ENCODE data around the gene ZNF543.
"Not testable (repeated sequence)": the region's sequence is repeated elsewhere in the genome, so short reads cannot be mapped to it uniquely, and the experiment has no call there.

Gene ZNF543

GRCh38 chr19:57321751-57322150, 1.5 kb downstream of the ZNF543 start:
- no peak for DNase-seq

- DNase-seq, result no peak
Measured at GRCh38 chr19:57324992-57325391, 4.7 kb downstream of the ZNF543 start.

GRCh38 chr19:57327993-57328392, 7.7 kb downstream of the ZNF543 start:
- DNase-seq, result no peak

GRCh38 chr19:57334191-57334590, 13.9 kb downstream of the ZNF543 start:
- DNase-seq, result no peak

- DNase-seq, result no peak
Measured at GRCh38 chr19:57338877-57339276, 18.6 kb downstream of the ZNF543 start.

GRCh38 chr19:57342582-57342981, 22.3 kb downstream of the ZNF543 start:
- no peak for DNase-seq

- DNase-seq, result no peak
Measured at GRCh38 chr19:57348136-57348535, 27.9 kb downstream of the ZNF543 start.

- DNase-seq, result peak; percentile 83
Measured at GRCh38 chr19:57350877-57351805, 30.9 kb downstream of the ZNF543 start, which contains the start of gene ZNF304. ZNF304 (plus strand) TSS chr19:57351271; CDS start chr19:57351665, 394 bp downstream.

- no peak for DNase-seq
Measured at GRCh38 chr19:57351867-57352266, 31.6 kb downstream of the ZNF543 start.

GRCh38 chr19:57355916-57356315, 35.6 kb downstream of the ZNF543 start:
- no peak for DNase-seq

- no peak for DNase-seq
Measured at GRCh38 chr19:57357406-57357805, 37.1 kb downstream of the ZNF543 start.

GRCh38 chr19:57359300-57359699, 39.0 kb downstream of the ZNF543 start:
- no peak for DNase-seq

GRCh38 chr19:57362419-57362818, 42.1 kb downstream of the ZNF543 start:
- DNase-seq, result no peak

GRCh38 chr19:57362997-57363687, 42.9 kb downstream of the ZNF543 start, which contains the start of the genes TRAPPC2B and ZNF547:
TRAPPC2B (plus strand) TSS chr19:57363551; CDS start chr19:57364834, 1,283 bp downstream.
ZNF547 (plus strand) TSS chr19:57363551; CDS start chr19:57368556, 5,005 bp downstream.
- DNase-seq, result peak; percentile 98

- DNase-seq, result peak; percentile 16
Measured at GRCh38 chr19:57363688-57364181, 43.5 kb downstream of the ZNF543 start.

- DNase-seq, result no peak
Measured at GRCh38 chr19:57366776-57367175, 46.5 kb downstream of the ZNF543 start.

GRCh38 chr19:57374179-57374578, 53.9 kb downstream of the ZNF543 start:
- no peak for DNase-seq

- DNase-seq, result not testable (repeated sequence)
Measured at GRCh38 chr19:57374647-57375046, 54.4 kb downstream of the ZNF543 start.

- no peak for DNase-seq
Measured at GRCh38 chr19:57376151-57376550, 55.9 kb downstream of the ZNF543 start.

GRCh38 chr19:57377498-57378146, 57.4 kb downstream of the ZNF543 start:
- DNase-seq, result no peak
